Measurements from ENCODE around the gene GLE1. TPM values are rescaled to one million over a fixed set of nuclear protein-coding genes. Genes with fewer than 3 reads are reported as not detected.

GLE1 gene
- total and polyA plus RNA-seq, 7 donors: 17.6 to 29.4 (median 20.8) TPM

- Histone ChIP-seq H3K4me3 (no peak overlapping the region), H3K27ac (no peak overlapping the region), H3K36me3 (peaks cover 58 to 99% (median 90%) of the 10 kb centered on the region in 4 donors), H3K27me3 (no peaks in the 10 kb centered on the region), H3K4me1 (no peaks in the 10 kb centered on the region), H3K9me3 (no peaks in the 10 kb centered on the region)
- 28 to 49% methylated on average over 6 of the region's 6 CpGs for WGBS, 2 donors
- intact Hi-C loops (cut with DNase I): no loop called here
- TF ChIP-seq EP300 (IDR thresholded peaks at IDR 0.05) (no peak), CTCF (IDR thresholded peaks at IDR 0.05) (no peak)
- DNase-seq: no peak
Observed at GRCh38 chr9:128587453-128587852, 82.9 kb downstream of the GLE1 start.

- TF ChIP-seq EP300 (IDR thresholded peaks at IDR 0.05): no peak
- 88 to 95% methylated on average over 11 of the region's 11 CpGs for WGBS, 2 donors
- Histone ChIP-seq H3K4me1 (no peaks in the 10 kb centered on the region), H3K9me3 (no peaks in the 10 kb centered on the region), H3K4me3 (no peak overlapping the region), H3K36me3 (peaks cover 56 to 99% (median 89%) of the 10 kb centered on the region in 4 donors), H3K27me3 (no peaks in the 10 kb centered on the region), H3K27ac (no peak overlapping the region)
- no peak for DNase-seq
- intact Hi-C loops (cut with DNase I): no loop called here
Observed at GRCh38 chr9:128588581-128589233, 84.2 kb downstream of the GLE1 start.

Small RNAs within 50 kb of the gene (small RNA-seq; reads per million reads assigned to genes)
- 0 reads per million in 3 donors for gene RNU7-171P

Other genes with a start within 250 kb of the GLE1 start
- gene GOLGA2, start 228.7 kb upstream of the GLE1 start, total RNA-seq: 100 to 1,000 TPM in 1 of 4 donors, 10 to 100 TPM in 3; 76.0 to 104 (median 86.5) TPM
- 10 to 100 TPM; 48.1 to 82.7 (median 50.5) TPM for gene GOLGA2, start 228.7 kb upstream of the GLE1 start, polyA plus RNA-seq
- gene SWI5, start 228.4 kb upstream of the GLE1 start, total RNA-seq: 10 to 100 TPM; 18.0 to 35.7 (median 23.4) TPM
- 10 to 100 TPM; 23.4 to 27.3 (median 24.1) TPM for gene SWI5, start 228.4 kb upstream of the GLE1 start, polyA plus RNA-seq
- 10 to 100 TPM in 1 of 4 donors, 1 to 10 TPM in 3; 7.6 to 14.1 (median 9.1) TPM for gene TRUB2, start 182.3 kb upstream of the GLE1 start, total RNA-seq
- 10 to 100 TPM; 16.7 to 20.8 (median 18.0) TPM for gene TRUB2, start 182.3 kb upstream of the GLE1 start, polyA plus RNA-seq
- 10 to 100 TPM; 26.4 to 60.7 (median 29.7) TPM for gene COQ4, start 181.9 kb upstream of the GLE1 start, total RNA-seq
- gene COQ4, start 181.9 kb upstream of the GLE1 start, polyA plus RNA-seq: 10 to 100 TPM; 58.3 to 80.9 (median 67.0) TPM
- gene SLC27A4, start 164.2 kb upstream of the GLE1 start, total RNA-seq: 10 to 100 TPM; 10.7 to 18.0 (median 12.0) TPM
- gene SLC27A4, start 164.2 kb upstream of the GLE1 start, polyA plus RNA-seq: 10 to 100 TPM in 2 of 3 donors, 1 to 10 TPM in 1; 6.0 to 45.1 (median 14.3) TPM
- gene URM1, start 133.3 kb upstream of the GLE1 start, total RNA-seq: 10 to 100 TPM; 16.3 to 25.1 (median 20.4) TPM
- gene URM1, start 133.3 kb upstream of the GLE1 start, polyA plus RNA-seq: 10 to 100 TPM; 41.8 to 73.3 (median 60.1) TPM
- gene CERCAM, start 83.9 kb upstream of the GLE1 start, total RNA-seq: 10 to 100 TPM; 18.2 to 28.5 (median 19.8) TPM
- 1 to 10 TPM; 4.2 to 7.1 (median 4.6) TPM for gene CERCAM, start 83.9 kb upstream of the GLE1 start, polyA plus RNA-seq
- gene ODF2, start 48.7 kb upstream of the GLE1 start, total RNA-seq: 10 to 100 TPM; 13.6 to 28.2 (median 20.2) TPM
- 10 to 100 TPM in 1 of 3 donors, 1 to 10 TPM in 2; 4.6 to 22.0 (median 6.0) TPM for gene ODF2, start 48.7 kb upstream of the GLE1 start, polyA plus RNA-seq
- gene SPTAN1, start 47.9 kb downstream of the GLE1 start, total RNA-seq: 100 to 1,000 TPM; 150 to 306 (median 163) TPM
- 100 to 1,000 TPM in 1 of 3 donors, 10 to 100 TPM in 2; 43.5 to 154 (median 57.7) TPM for gene SPTAN1, start 47.9 kb downstream of the GLE1 start, polyA plus RNA-seq
- gene DYNC2I2, start 152.1 kb downstream of the GLE1 start, total RNA-seq: 10 to 100 TPM; 21.6 to 33.0 (median 27.0) TPM
- 10 to 100 TPM; 39.6 to 87.4 (median 43.9) TPM for gene DYNC2I2, start 152.1 kb downstream of the GLE1 start, polyA plus RNA-seq
- gene SET, start 184.5 kb downstream of the GLE1 start, total RNA-seq: 100 to 1,000 TPM; 182 to 195 (median 187) TPM
- gene SET, start 184.5 kb downstream of the GLE1 start, polyA plus RNA-seq: 100 to 1,000 TPM in 2 of 3 donors, 10 to 100 TPM in 1; 77.2 to 172 (median 114) TPM
- 1 to 10 TPM; 1.6 to 5.5 (median 3.1) TPM for gene PKN3, start 197.8 kb downstream of the GLE1 start, total RNA-seq
- gene PKN3, start 197.8 kb downstream of the GLE1 start, polyA plus RNA-seq: 1 to 10 TPM; 1.6 to 7.2 (median 1.8) TPM
- gene ZDHHC12, start 219.4 kb downstream of the GLE1 start, total RNA-seq: 10 to 100 TPM; 13.3 to 46.2 (median 15.3) TPM
- gene ZDHHC12, start 219.4 kb downstream of the GLE1 start, polyA plus RNA-seq: 100 to 1,000 TPM in 1 of 3 donors, 10 to 100 TPM in 2; 72.6 to 123 (median 73.9) TPM

Measured in sigmoid colon (tissue), 7 donors.